ENCODE results near the gene SOX5. TPM values are rescaled to one million over a fixed set of nuclear protein-coding genes. Genes with fewer than 3 reads are reported as not detected.

SOX5 gene
- total RNA-seq, 8 experiments from 2014 or later, result 2.3 to 23.5 (median 11.1) TPM

DNA sequence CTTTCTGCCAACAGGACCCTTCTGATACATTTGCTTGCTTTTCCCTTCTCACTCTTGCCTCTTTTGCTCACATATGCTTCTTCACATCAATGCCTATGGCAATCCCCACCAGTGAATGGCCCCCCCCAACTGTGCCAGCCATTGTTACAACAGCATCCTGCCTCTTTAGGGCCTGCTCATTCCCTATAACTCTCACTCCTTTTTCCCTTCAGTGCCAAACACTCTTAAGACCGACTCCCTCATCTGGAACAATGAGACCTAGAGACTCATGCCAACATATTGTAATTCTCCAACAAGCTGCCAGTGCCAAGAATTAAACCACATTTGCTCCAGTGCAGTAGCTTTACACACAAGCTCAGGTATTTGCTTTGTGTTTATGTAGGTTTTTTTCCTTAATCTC lies 189.0 kb downstream of the SOX5 start:
- Histone ChIP-seq H3K27ac (no peak overlapping the region), H3K4me3 (no peak overlapping the region), H3K4me1 (replicated peaks in 1 of 2) (peaks cover 12 to 15% of the 10 kb centered on the region in 2 donors)
- in situ Hi-C loops (cut with MboI; ENCODE audit: low pct_unique_long_range_greater_than_20kb in 2 of 9, low sequenced_read_pairs in 9 of 9, unreplicated experiment in 9 of 9), result no loop called here
- ATAC-seq (replicated peaks in 6 of 8), result peak in 1 of 8 experiments; percentile 22
- WGBS, 10 experiments, result 0 to 100% (median 73%) methylated on average over 1 of the region's 1 CpG; no CpG with 5 or more reads in 4 of the 10 experiments

GRCh38 chr12:23758608-23759007 lies 190.9 kb downstream of the SOX5 start:
- peak in 3 of 8 experiments; percentile 41 to 90 (median 80) for ATAC-seq (replicated peaks in 6 of 8)
- in situ Hi-C loops (cut with MboI; ENCODE audit: low pct_unique_long_range_greater_than_20kb in 2 of 9, low sequenced_read_pairs in 9 of 9, unreplicated experiment in 9 of 9), result no loop called here
- 0 to 100% (median 95%) methylated on average over 1 to 3 of the region's 3 CpGs; no CpG with 5 or more reads in 2 of the 10 experiments for WGBS, 10 experiments

DNA sequence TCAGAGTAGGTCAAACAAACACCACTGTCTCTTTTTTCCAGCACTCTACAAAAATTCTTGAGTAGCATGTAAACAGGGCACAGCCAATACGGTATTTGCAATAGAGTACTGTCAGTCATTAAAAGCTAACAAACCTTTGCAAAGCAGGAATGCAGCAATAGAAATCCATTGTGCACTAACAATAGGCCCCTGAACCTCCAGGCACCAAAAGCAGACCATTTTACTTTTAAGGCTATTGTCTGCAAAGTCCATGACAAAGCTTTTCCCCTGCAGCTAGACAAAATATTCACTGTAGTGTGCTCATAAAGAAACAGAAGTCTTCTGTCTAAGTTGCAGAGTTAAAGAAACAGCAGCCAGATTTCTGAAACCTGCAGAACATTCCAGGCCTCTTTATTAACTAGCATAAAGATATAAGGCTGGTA lies 191.9 kb downstream of the SOX5 start:
- no peak overlapping the region for H3K4me3 ChIP-seq
- no peak overlapping the region for H3K27ac ChIP-seq
- in situ Hi-C loops (cut with MboI; ENCODE audit: low pct_unique_long_range_greater_than_20kb in 2 of 9, low sequenced_read_pairs in 9 of 9, unreplicated experiment in 9 of 9), result no loop called here
- H3K4me1 ChIP-seq (replicated peaks in 1 of 2), result peaks cover 15 to 18% of the 10 kb centered on the region in 2 donors
- peak in 6 of 8 experiments; percentile 33 to 92 (median 84) for ATAC-seq (replicated peaks in 6 of 8)
- WGBS, 10 experiments, result 0 to 71% (median 20%) methylated on average over 1 of the region's 1 CpG; no CpG with 5 or more reads in 5 of the 10 experiments

More at GRCh38 chr12:23758608-23759007, 190.9 kb downstream of the SOX5 start:
- peaks cover 11 to 19% of the 10 kb centered on the region in 2 donors for H3K4me1 ChIP-seq (replicated peaks in 1 of 2)
- no peak overlapping the region for H3K27ac ChIP-seq
- no peak overlapping the region for H3K4me3 ChIP-seq

DNA sequence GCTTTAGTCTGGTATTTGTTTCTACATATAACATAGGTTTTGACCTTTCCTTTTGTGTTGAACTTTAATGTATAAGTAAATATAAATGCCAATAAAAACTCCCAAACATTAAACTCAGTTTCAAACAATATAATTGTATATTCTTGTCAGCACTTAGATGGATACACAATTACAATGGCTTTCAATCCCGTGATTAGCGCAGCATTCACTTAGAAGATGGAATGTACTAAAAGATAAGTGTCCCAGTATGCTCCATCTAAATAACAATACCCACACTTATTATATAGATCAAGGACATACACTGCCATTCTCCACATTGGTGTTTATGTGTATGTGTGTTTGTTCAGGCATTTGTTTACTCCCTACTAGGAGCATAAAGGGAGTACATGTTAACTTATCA lies 193.1 kb downstream of the SOX5 start:
- H3K4me3 ChIP-seq, result no peak overlapping the region
- in situ Hi-C loops (cut with MboI; ENCODE audit: low pct_unique_long_range_greater_than_20kb in 2 of 9, low sequenced_read_pairs in 9 of 9, unreplicated experiment in 9 of 9), result no loop called here
- WGBS, 10 experiments, result 57 to 100% (median 78%) methylated on average over 1 to 2 of the region's 2 CpGs; no CpG with 5 or more reads in 6 of the 10 experiments

DNA sequence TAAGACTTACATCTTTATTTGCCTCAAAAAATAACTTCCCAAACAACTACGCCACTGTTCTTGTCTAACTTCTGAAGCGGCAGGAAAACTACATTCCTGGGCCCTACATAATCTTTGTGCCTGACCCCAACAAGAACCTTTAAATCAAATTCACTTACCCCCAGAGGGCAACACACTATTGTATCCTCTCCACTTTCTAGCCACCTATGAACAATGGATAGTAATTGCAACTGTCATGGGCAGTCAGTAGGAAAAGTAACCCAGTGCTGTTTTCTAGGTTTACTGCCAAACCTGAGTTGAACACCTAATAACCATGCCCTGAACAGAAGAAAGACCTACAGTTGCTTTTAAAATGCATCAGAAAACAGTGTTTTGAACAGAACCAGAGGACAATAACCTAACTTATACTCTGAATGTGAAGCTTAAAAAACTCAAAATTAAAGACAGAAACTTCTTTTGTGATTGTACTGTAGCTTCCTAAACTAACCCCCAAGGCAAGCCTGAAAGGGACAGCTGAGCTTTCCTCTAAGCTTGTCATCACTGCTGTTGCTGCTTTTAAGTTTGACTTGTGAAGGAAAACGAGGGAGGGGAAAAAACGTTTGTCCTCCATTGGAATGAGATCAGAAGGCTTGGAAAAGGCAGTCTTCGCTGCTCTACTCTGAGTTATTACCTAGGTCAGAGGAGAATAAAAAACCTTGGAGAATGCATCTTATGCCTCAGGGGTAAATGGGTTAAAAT lies 195.7 kb downstream of the SOX5 start:
- H3K4me3 ChIP-seq, result no peak overlapping the region
- H3K27ac ChIP-seq, result no peak overlapping the region
- WGBS, 10 experiments, result 0 to 73% (median 27%) methylated on average over 1 to 5 of the region's 5 CpGs; no CpG with 5 or more reads in 1 of the 10 experiments
- H3K4me1 ChIP-seq (replicated peaks in 1 of 2), result peaks cover 15 to 18% of the 10 kb centered on the region in 2 donors
- ATAC-seq (replicated peaks in 6 of 8), result peak in 1 of 8 experiments; percentile 25
- in situ Hi-C loops (cut with MboI; ENCODE audit: low pct_unique_long_range_greater_than_20kb in 2 of 9, low sequenced_read_pairs in 9 of 9, unreplicated experiment in 9 of 9), result no loop called here

More for the DNA sequence above, 193.1 kb downstream of the SOX5 start:
- ATAC-seq (replicated peaks in 6 of 8), result no peak
- Histone ChIP-seq H3K27ac (no peak overlapping the region), H3K4me1 (replicated peaks in 1 of 2) (peaks cover 15 to 18% of the 10 kb centered on the region in 2 donors)

GRCh38 chr12:23752245-23752644 lies 197.2 kb downstream of the SOX5 start:
- Histone ChIP-seq H3K27ac (no peak overlapping the region), H3K4me3 (no peak overlapping the region), H3K4me1 (replicated peaks in 1 of 2) (peaks cover 10 to 15% of the 10 kb centered on the region in 2 donors)
- no peak for ATAC-seq (replicated peaks in 6 of 8)
- 32 to 100% (median 80%) methylated on average over 1 to 5 of the region's 5 CpGs; no CpG with 5 or more reads in 1 of the 10 experiments for WGBS, 10 experiments
- in situ Hi-C loops (cut with MboI; ENCODE audit: low pct_unique_long_range_greater_than_20kb in 2 of 9, low sequenced_read_pairs in 9 of 9, unreplicated experiment in 9 of 9), result no loop called here

- Histone ChIP-seq H3K4me1 (replicated peaks in 1 of 2) (peaks cover 9 to 12% of the 10 kb centered on the region in 2 donors), H3K27ac (no peak overlapping the region), H3K4me3 (no peak overlapping the region)
- 0 to 100% (median 65%) methylated on average over 1 of the region's 1 CpG; no CpG with 5 or more reads in 4 of the 10 experiments for WGBS, 10 experiments
- ATAC-seq (replicated peaks in 6 of 8), result peak in 1 of 8 experiments; percentile 23
- in situ Hi-C loops (cut with MboI; ENCODE audit: low pct_unique_long_range_greater_than_20kb in 2 of 9, low sequenced_read_pairs in 9 of 9, unreplicated experiment in 9 of 9), result no loop called here
These were observed 197.8 kb downstream of the SOX5 start for GRCh38 chr12:23751641-23752040.

GRCh38 chr12:23750923-23751322 lies 198.5 kb downstream of the SOX5 start:
- Histone ChIP-seq H3K4me3 (no peak overlapping the region), H3K4me1 (replicated peaks in 1 of 2) (peaks cover 9 to 10% of the 10 kb centered on the region in 2 donors), H3K27ac (no peak overlapping the region)
- in situ Hi-C loops (cut with MboI; ENCODE audit: low pct_unique_long_range_greater_than_20kb in 2 of 9, low sequenced_read_pairs in 9 of 9, unreplicated experiment in 9 of 9), result no loop called here
- 33 to 100% (median 85%) methylated on average over 1 to 3 of the region's 3 CpGs for WGBS, 10 experiments
- no peak for ATAC-seq (replicated peaks in 6 of 8)

GRCh38 chr12:23744696-23745095 lies 204.8 kb downstream of the SOX5 start:
- WGBS, 10 experiments, result 5 to 100% (median 92%) methylated on average over 1 to 3 of the region's 3 CpGs; no CpG with 5 or more reads in 1 of the 10 experiments

DNA sequence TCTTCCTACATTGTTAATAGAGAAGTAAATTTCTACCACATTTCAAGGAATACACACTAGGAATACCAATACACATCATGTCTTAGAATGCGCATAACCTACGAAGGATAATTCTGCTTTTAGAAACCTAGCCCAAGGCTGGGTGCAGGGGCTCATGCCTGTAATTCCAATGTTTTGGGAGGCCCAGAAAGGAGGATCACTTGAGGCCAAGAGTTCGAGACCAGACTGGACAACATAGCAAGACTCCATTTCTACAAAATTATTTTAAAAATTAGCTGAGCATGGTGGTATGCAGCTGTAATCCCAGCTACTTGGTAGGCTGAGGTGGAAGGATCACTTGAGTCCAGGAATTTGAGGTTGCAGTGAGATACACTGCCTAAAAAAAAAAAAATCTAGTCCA lies 206.9 kb downstream of the SOX5 start:
- in situ Hi-C loops (cut with MboI; ENCODE audit: low pct_unique_long_range_greater_than_20kb in 2 of 9, low sequenced_read_pairs in 9 of 9, unreplicated experiment in 9 of 9), result no loop called here

More at GRCh38 chr12:23744696-23745095, 204.8 kb downstream of the SOX5 start:
- no peak for ATAC-seq (replicated peaks in 6 of 8)
- Histone ChIP-seq H3K4me1 (replicated peaks in 1 of 2) (no peaks in the 10 kb centered on the region), H3K27ac (no peak overlapping the region), H3K4me3 (no peak overlapping the region)
- in situ Hi-C loops (cut with MboI; ENCODE audit: low pct_unique_long_range_greater_than_20kb in 2 of 9, low sequenced_read_pairs in 9 of 9, unreplicated experiment in 9 of 9), result no loop called here

GRCh38 chr12:23731493-23731892 lies 218.0 kb downstream of the SOX5 start:
- WGBS, 10 experiments, result 59 to 100% (median 89%) methylated on average over 3 to 4 of the region's 4 CpGs
- no peak overlapping the region for H3K4me3 ChIP-seq
- in situ Hi-C loops (cut with MboI; ENCODE audit: low pct_unique_long_range_greater_than_20kb in 2 of 9, low sequenced_read_pairs in 9 of 9, unreplicated experiment in 9 of 9), result no loop called here
- no peak for ATAC-seq (replicated peaks in 6 of 8)
- no peaks in the 10 kb centered on the region for H3K4me1 ChIP-seq (replicated peaks in 1 of 2)
- no peak overlapping the region for H3K27ac ChIP-seq

More for the DNA sequence above, 206.9 kb downstream of the SOX5 start:
- ATAC-seq (replicated peaks in 6 of 8), result no peak
- Histone ChIP-seq H3K27ac (no peak overlapping the region), H3K4me1 (replicated peaks in 1 of 2) (no peaks in the 10 kb centered on the region), H3K4me3 (no peak overlapping the region)
- WGBS, 10 experiments, result 60 to 100% (median 100%) methylated on average over 1 to 3 of the region's 3 CpGs; no CpG with 5 or more reads in 1 of the 10 experiments

DNA sequence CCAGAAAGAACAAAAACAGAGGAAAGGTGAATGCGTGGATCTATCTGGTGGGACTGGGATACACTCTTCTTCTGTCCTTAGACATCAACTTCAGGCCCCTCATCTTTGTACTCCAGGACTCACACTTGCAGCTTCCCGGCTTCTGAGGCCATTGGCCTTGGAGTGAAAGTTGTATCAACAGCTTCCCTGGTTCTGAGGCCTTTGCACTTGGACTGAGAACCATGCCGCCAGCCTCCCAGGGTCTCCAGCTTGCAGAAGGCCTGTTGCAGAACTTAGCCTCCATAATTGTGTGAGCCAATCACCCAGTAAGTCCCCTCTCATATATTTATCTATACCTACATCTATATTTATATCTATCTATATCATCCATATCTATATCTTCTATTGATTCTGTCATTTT lies 218.4 kb downstream of the SOX5 start:
- Histone ChIP-seq H3K4me3 (no peak overlapping the region), H3K27ac (no peak overlapping the region), H3K4me1 (replicated peaks in 1 of 2) (no peaks in the 10 kb centered on the region)
- no peak for ATAC-seq (replicated peaks in 6 of 8)
- in situ Hi-C loops (cut with MboI; ENCODE audit: low pct_unique_long_range_greater_than_20kb in 2 of 9, low sequenced_read_pairs in 9 of 9, unreplicated experiment in 9 of 9), result no loop called here
- 43 to 100% (median 78%) methylated on average over 1 to 2 of the region's 3 CpGs; no CpG with 5 or more reads in 4 of the 10 experiments for WGBS, 10 experiments

DNA sequence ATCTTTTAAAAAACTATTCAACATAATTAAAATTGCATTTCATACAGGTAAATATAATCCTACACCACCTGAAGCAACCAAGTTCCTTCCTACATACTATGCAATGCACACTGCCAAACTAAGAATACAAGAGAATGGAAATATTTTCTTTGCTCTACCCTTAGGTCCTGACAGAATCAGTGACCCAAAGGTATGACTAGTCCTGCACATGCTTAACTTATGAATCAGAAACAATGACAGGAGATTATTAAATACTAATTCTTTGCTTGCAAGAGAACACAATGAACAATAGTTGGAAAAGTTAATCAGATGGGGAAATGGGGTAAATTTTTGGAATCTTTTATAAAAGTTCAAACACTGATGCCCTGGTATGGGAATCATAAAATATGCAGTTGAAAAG lies 220.1 kb downstream of the SOX5 start:
- in situ Hi-C loops (cut with MboI; ENCODE audit: low pct_unique_long_range_greater_than_20kb in 2 of 9, low sequenced_read_pairs in 9 of 9, unreplicated experiment in 9 of 9), result no loop called here
- no peak overlapping the region for H3K4me3 ChIP-seq
- no peak overlapping the region for H3K27ac ChIP-seq
- no peak for ATAC-seq (replicated peaks in 6 of 8)
- no peaks in the 10 kb centered on the region for H3K4me1 ChIP-seq (replicated peaks in 1 of 2)
